Measurements from ENCODE around the gene DNAJC3. TPM values are rescaled to one million over a fixed set of nuclear protein-coding genes. Genes with fewer than 3 reads are reported as not detected.
"Not testable (repeated sequence)": the region's sequence is repeated elsewhere in the genome, so short reads cannot be mapped to it uniquely, and the experiment has no call there.

Gene DNAJC3
- total and polyA plus RNA-seq, 2 donors from 2014 or later, result 20.1 to 65.9 TPM

GRCh38 chr13:95771905-95772304 is 95.0 kb downstream of the DNAJC3 start:
- no peak for TF ChIP-seq CTCF (IDR thresholded peaks at IDR 0.05; ENCODE audit: borderline replicate concordance, extremely low read depth, insufficient read depth)
- no peak overlapping the region for H3K9ac ChIP-seq (ENCODE audit: low read length in 3 of 3)
- no peak overlapping the region for H3K4me3 ChIP-seq (ENCODE audit: low read length in 3 of 3)
- H3K4me1 ChIP-seq (ENCODE audit: control insufficient read depth in 2 of 3, insufficient read depth in 2 of 3, low read depth in 1 of 3, low read length in 3 of 3), result no peaks in the 10 kb centered on the region
- DNase-seq, result no peak
- no peaks in the 10 kb centered on the region for H3K9me3 ChIP-seq (ENCODE audit: control insufficient read depth in 2 of 3, insufficient read depth in 1 of 3, low read length in 3 of 3)
- no peaks in the 10 kb centered on the region for H3K36me3 ChIP-seq (ENCODE audit: control insufficient read depth in 2 of 3, insufficient read depth in 3 of 3, low read length in 3 of 3)
- no peaks in the 10 kb centered on the region for H3K27me3 ChIP-seq (ENCODE audit: control insufficient read depth, insufficient read depth, low read length)
- H3K27ac ChIP-seq (ENCODE audit: low read depth in 2 of 2, low read length in 2 of 2), result no peak overlapping the region
- FAIRE-seq, result no peak
- intact Hi-C loops (cut with DNase I), result no loop called here

GRCh38 chr13:95779522-95779921 is 102.6 kb downstream of the DNAJC3 start:
- H3K27ac ChIP-seq (ENCODE audit: low read depth in 2 of 2, low read length in 2 of 2), result no peak overlapping the region
- no peaks in the 10 kb centered on the region for H3K27me3 ChIP-seq (ENCODE audit: control insufficient read depth, insufficient read depth, low read length)
- FAIRE-seq (no peak), DNase-seq (no peak)
- intact Hi-C loops (cut with DNase I), result no loop called here
- no peak overlapping the region for H3K4me3 ChIP-seq (ENCODE audit: low read length in 3 of 3)
- H3K9ac ChIP-seq (ENCODE audit: low read length in 3 of 3), result no peak overlapping the region
- no peaks in the 10 kb centered on the region for H3K9me3 ChIP-seq (ENCODE audit: control insufficient read depth in 2 of 3, insufficient read depth in 1 of 3, low read length in 3 of 3)
- H3K36me3 ChIP-seq (ENCODE audit: control insufficient read depth in 2 of 3, insufficient read depth in 3 of 3, low read length in 3 of 3), result peaks cover 0 to 2% (median 0%) of the 10 kb centered on the region in 3 donors
- TF ChIP-seq CTCF (IDR thresholded peaks at IDR 0.05; ENCODE audit: borderline replicate concordance, extremely low read depth, insufficient read depth), result no peak
- no peaks in the 10 kb centered on the region for H3K4me1 ChIP-seq (ENCODE audit: control insufficient read depth in 2 of 3, insufficient read depth in 2 of 3, low read depth in 1 of 3, low read length in 3 of 3)

GRCh38 chr13:95781016-95781415 is 104.1 kb downstream of the DNAJC3 start:
- Histone ChIP-seq H3K9ac (ENCODE audit: low read length in 3 of 3) (no peak overlapping the region), H3K4me1 (ENCODE audit: control insufficient read depth in 2 of 3, insufficient read depth in 2 of 3, low read depth in 1 of 3, low read length in 3 of 3) (no peaks in the 10 kb centered on the region), H3K4me3 (ENCODE audit: low read length in 3 of 3) (no peak overlapping the region), H3K27ac (ENCODE audit: low read depth in 2 of 2, low read length in 2 of 2) (no peak overlapping the region), H3K36me3 (ENCODE audit: control insufficient read depth in 2 of 3, insufficient read depth in 3 of 3, low read length in 3 of 3) (peaks cover 0 to 2% (median 0%) of the 10 kb centered on the region in 3 donors), H3K9me3 (ENCODE audit: control insufficient read depth in 2 of 3, insufficient read depth in 1 of 3, low read length in 3 of 3) (no peaks in the 10 kb centered on the region), H3K27me3 (ENCODE audit: control insufficient read depth, insufficient read depth, low read length) (no peaks in the 10 kb centered on the region)
- DNase-seq (no peak), FAIRE-seq (no peak)
- TF ChIP-seq CTCF (IDR thresholded peaks at IDR 0.05; ENCODE audit: borderline replicate concordance, extremely low read depth, insufficient read depth), result no peak
- intact Hi-C loops (cut with DNase I), result no loop called here

- H3K9me3 ChIP-seq (ENCODE audit: control insufficient read depth in 2 of 3, insufficient read depth in 1 of 3, low read length in 3 of 3); DNase-seq; FAIRE-seq; H3K27me3 ChIP-seq (ENCODE audit: control insufficient read depth, insufficient read depth, low read length); H3K27ac ChIP-seq (ENCODE audit: low read depth in 2 of 2, low read length in 2 of 2); H3K36me3 ChIP-seq (ENCODE audit: control insufficient read depth in 2 of 3, insufficient read depth in 3 of 3, low read length in 3 of 3); H3K4me1 ChIP-seq (ENCODE audit: control insufficient read depth in 2 of 3, insufficient read depth in 2 of 3, low read depth in 1 of 3, low read length in 3 of 3); H3K9ac ChIP-seq (ENCODE audit: low read length in 3 of 3); intact Hi-C loops (cut with DNase I); H3K4me3 ChIP-seq (ENCODE audit: low read length in 3 of 3): not testable (repeated sequence)
Observed at GRCh38 chr13:95781940-95782339, 105.0 kb downstream of the DNAJC3 start.

Data from kidney (tissue), 14 donors.